Measurements from ENCODE around the gene SNX9. TPM values are rescaled to one million over a fixed set of nuclear protein-coding genes. Genes with fewer than 3 reads are reported as not detected.
"Not testable (repeated sequence)": the region's sequence is repeated elsewhere in the genome, so short reads cannot be mapped to it uniquely, and the experiment has no call there.

The SNX9 gene
- total and polyA plus RNA-seq, 9 donors, result 20.2 to 36.9 (median 27.1) TPM

- DNase-seq; H3K4me1 ChIP-seq (ENCODE audit: control insufficient read depth, insufficient read depth, low read length); H3K27ac ChIP-seq (ENCODE audit: low read length); H3K27me3 ChIP-seq (ENCODE audit: control insufficient read depth, insufficient read depth, low read length); H3K4me3 ChIP-seq (ENCODE audit: low read length); H3K36me3 ChIP-seq (ENCODE audit: control insufficient read depth, insufficient read depth, low read length); H3K9me3 ChIP-seq (replicated peaks; ENCODE audit: control insufficient read depth, low read depth, low read length): not testable (repeated sequence)
- 83% methylated on average over 1 of the region's 3 CpGs for WGBS (ENCODE audit: insufficient coverage)
These were observed 23.5 kb upstream of the SNX9 start for GRCh38 chr6:157799561-157799960.

- no peak for DNase-seq
- H3K36me3 ChIP-seq (ENCODE audit: control insufficient read depth, insufficient read depth, low read length), result no peaks in the 10 kb centered on the region
- H3K27me3 ChIP-seq (ENCODE audit: control insufficient read depth, insufficient read depth, low read length), result no peaks in the 10 kb centered on the region
- WGBS (ENCODE audit: insufficient coverage), result no CpG with 5 or more reads among the region's 6 CpGs
- no peak overlapping the region for H3K27ac ChIP-seq (ENCODE audit: low read length)
- no peak overlapping the region for H3K4me3 ChIP-seq (ENCODE audit: low read length)
- H3K4me1 ChIP-seq (ENCODE audit: control insufficient read depth, insufficient read depth, low read length), result no peaks in the 10 kb centered on the region
- H3K9me3 ChIP-seq (replicated peaks; ENCODE audit: control insufficient read depth, low read depth, low read length), result no peaks in the 10 kb centered on the region
These were observed 22.4 kb upstream of the SNX9 start for GRCh38 chr6:157800420-157801237.

GRCh38 chr6:157804448-157805327 is 18.4 kb upstream of the SNX9 start:
- Histone ChIP-seq H3K36me3 (ENCODE audit: control insufficient read depth, insufficient read depth, low read length) (no peaks in the 10 kb centered on the region), H3K27ac (ENCODE audit: low read length) (no peak overlapping the region), H3K9me3 (replicated peaks; ENCODE audit: control insufficient read depth, low read depth, low read length) (peaks cover 2% of the 10 kb centered on the region), H3K4me3 (ENCODE audit: low read length) (no peak overlapping the region), H3K4me1 (ENCODE audit: control insufficient read depth, insufficient read depth, low read length) (peaks cover 4% of the 10 kb centered on the region), H3K27me3 (ENCODE audit: control insufficient read depth, insufficient read depth, low read length) (no peaks in the 10 kb centered on the region)
- WGBS (ENCODE audit: insufficient coverage), result 98% methylated on average over 4 of the region's 11 CpGs
- DNase-seq, result no peak

GRCh38 chr6:157806131-157806855 is 16.8 kb upstream of the SNX9 start:
- H3K9me3 ChIP-seq (replicated peaks; ENCODE audit: control insufficient read depth, low read depth, low read length), result peaks cover 2% of the 10 kb centered on the region
- peak overlapping the region; percentile 67 for H3K27ac ChIP-seq (ENCODE audit: low read length)
- peak; percentile 90 for DNase-seq
- peaks cover 4% of the 10 kb centered on the region for H3K4me1 ChIP-seq (ENCODE audit: control insufficient read depth, insufficient read depth, low read length)
- no peak overlapping the region for H3K4me3 ChIP-seq (ENCODE audit: low read length)
- H3K27me3 ChIP-seq (ENCODE audit: control insufficient read depth, insufficient read depth, low read length), result no peaks in the 10 kb centered on the region
- WGBS (ENCODE audit: insufficient coverage), result no CpG with 5 or more reads among the region's 3 CpGs
- no peaks in the 10 kb centered on the region for H3K36me3 ChIP-seq (ENCODE audit: control insufficient read depth, insufficient read depth, low read length)

GRCh38 chr6:157806856-157807215 is 16.2 kb upstream of the SNX9 start:
- peak overlapping the region; percentile 67 for H3K27ac ChIP-seq (ENCODE audit: low read length)
- no peak overlapping the region for H3K4me3 ChIP-seq (ENCODE audit: low read length)
- peaks cover 2% of the 10 kb centered on the region for H3K9me3 ChIP-seq (replicated peaks; ENCODE audit: control insufficient read depth, low read depth, low read length)
- DNase-seq, result no peak
- WGBS (ENCODE audit: insufficient coverage), result 21% methylated on average over 2 of the region's 3 CpGs
- no peaks in the 10 kb centered on the region for H3K27me3 ChIP-seq (ENCODE audit: control insufficient read depth, insufficient read depth, low read length)
- H3K4me1 ChIP-seq (ENCODE audit: control insufficient read depth, insufficient read depth, low read length), result peaks cover 4% of the 10 kb centered on the region
- no peaks in the 10 kb centered on the region for H3K36me3 ChIP-seq (ENCODE audit: control insufficient read depth, insufficient read depth, low read length)

GRCh38 chr6:157808405-157808950 is 14.6 kb upstream of the SNX9 start:
- H3K36me3 ChIP-seq (ENCODE audit: control insufficient read depth, insufficient read depth, low read length), result no peaks in the 10 kb centered on the region
- H3K9me3 ChIP-seq (replicated peaks; ENCODE audit: control insufficient read depth, low read depth, low read length), result peaks cover 2% of the 10 kb centered on the region
- no CpG with 5 or more reads among the region's 2 CpGs for WGBS (ENCODE audit: insufficient coverage)
- no peaks in the 10 kb centered on the region for H3K27me3 ChIP-seq (ENCODE audit: control insufficient read depth, insufficient read depth, low read length)
- DNase-seq, result no peak
- H3K4me3 ChIP-seq (ENCODE audit: low read length), result no peak overlapping the region
- peaks cover 4% of the 10 kb centered on the region for H3K4me1 ChIP-seq (ENCODE audit: control insufficient read depth, insufficient read depth, low read length)
- no peak overlapping the region for H3K27ac ChIP-seq (ENCODE audit: low read length)

GRCh38 chr6:157809613-157810012 is 13.4 kb upstream of the SNX9 start:
- Histone ChIP-seq H3K27ac (ENCODE audit: low read length) (no peak overlapping the region), H3K4me1 (ENCODE audit: control insufficient read depth, insufficient read depth, low read length) (peaks cover 4% of the 10 kb centered on the region), H3K9me3 (replicated peaks; ENCODE audit: control insufficient read depth, low read depth, low read length) (peaks cover 2% of the 10 kb centered on the region), H3K36me3 (ENCODE audit: control insufficient read depth, insufficient read depth, low read length) (no peaks in the 10 kb centered on the region), H3K4me3 (ENCODE audit: low read length) (no peak overlapping the region), H3K27me3 (ENCODE audit: control insufficient read depth, insufficient read depth, low read length) (no peaks in the 10 kb centered on the region)
- no peak for DNase-seq
- WGBS (ENCODE audit: insufficient coverage), result no CpG with 5 or more reads among the region's 1 CpG

- no peaks in the 10 kb centered on the region for H3K36me3 ChIP-seq (ENCODE audit: control insufficient read depth, insufficient read depth, low read length)
- DNase-seq, result no peak
- H3K4me3 ChIP-seq (ENCODE audit: low read length), result no peak overlapping the region
- peaks cover 2% of the 10 kb centered on the region for H3K9me3 ChIP-seq (replicated peaks; ENCODE audit: control insufficient read depth, low read depth, low read length)
- H3K27me3 ChIP-seq (ENCODE audit: control insufficient read depth, insufficient read depth, low read length), result no peaks in the 10 kb centered on the region
- no peak overlapping the region for H3K27ac ChIP-seq (ENCODE audit: low read length)
- peaks cover 4% of the 10 kb centered on the region for H3K4me1 ChIP-seq (ENCODE audit: control insufficient read depth, insufficient read depth, low read length)
These were observed 11.9 kb upstream of the SNX9 start for GRCh38 chr6:157811137-157811475.

- Histone ChIP-seq H3K4me1 (ENCODE audit: control insufficient read depth, insufficient read depth, low read length) (peaks cover 4% of the 10 kb centered on the region), H3K27me3 (ENCODE audit: control insufficient read depth, insufficient read depth, low read length) (no peaks in the 10 kb centered on the region), H3K27ac (ENCODE audit: low read length) (no peak overlapping the region), H3K4me3 (ENCODE audit: low read length) (no peak overlapping the region), H3K9me3 (replicated peaks; ENCODE audit: control insufficient read depth, low read depth, low read length) (peaks cover 2% of the 10 kb centered on the region), H3K36me3 (ENCODE audit: control insufficient read depth, insufficient read depth, low read length) (no peaks in the 10 kb centered on the region)
- DNase-seq, result no peak
- no CpG with 5 or more reads among the region's 3 CpGs for WGBS (ENCODE audit: insufficient coverage)
These were observed 11.4 kb upstream of the SNX9 start for GRCh38 chr6:157811476-157812173.
